ENCODE measurements around the gene IL17RA. TPM values are rescaled to one million over a fixed set of nuclear protein-coding genes. Genes with fewer than 3 reads are reported as not detected.

The IL17RA gene
- total and polyA plus RNA-seq, 2 experiments from 2014 or later = 8.4 to 14.6 TPM

GRCh38 chr22:17109113-17109865 lies 24.5 kb downstream of the IL17RA start:
- Histone ChIP-seq H4K20me1 (ENCODE audit: insufficient read depth, poor library complexity, severe bottlenecking) (no peaks in the 10 kb centered on the region), H2AFZ (no peak overlapping the region), H3K9me3 (ENCODE audit: low read depth) (no peaks in the 10 kb centered on the region), H3K4me2 (no peak overlapping the region), H3K79me2 (no peaks in the 10 kb centered on the region), H3K9me2 (replicated peaks; ENCODE audit: insufficient read depth) (no peaks in the 10 kb centered on the region), H3K27ac (no peak overlapping the region), H3K4me1 (ENCODE audit: insufficient read depth) (no peaks in the 10 kb centered on the region), H3K27me3 (no peaks in the 10 kb centered on the region), H3K36me3 (replicated peaks; ENCODE audit: insufficient read depth, low read depth) (no peaks in the 10 kb centered on the region), H3K4me3 (no peak overlapping the region)
- no peak for DNase-seq (ENCODE audit: low spot score)
- TF ChIP-seq EZH2phosphoT487 (IDR thresholded peaks at IDR 0.05; ENCODE audit: low read depth, severe bottlenecking, unreplicated experiment) = no peak
- TF ChIP-seq EZH2 (IDR thresholded peaks at IDR 0.05; ENCODE audit: borderline replicate concordance) = no peak
- no peak for TF ChIP-seq CTCF (IDR thresholded peaks at IDR 0.05; ENCODE audit: poor library complexity)
- WGBS (ENCODE audit: low lambda C conversion rate, missing lambda C conversion rate) = 95% methylated on average over 30 of the region's 42 CpGs

GRCh38 chr22:17109976-17110375 lies 25.2 kb downstream of the IL17RA start:
- Histone ChIP-seq H3K27me3 (no peaks in the 10 kb centered on the region), H3K9me2 (replicated peaks; ENCODE audit: insufficient read depth) (no peaks in the 10 kb centered on the region), H3K9me3 (ENCODE audit: low read depth) (no peaks in the 10 kb centered on the region), H3K4me2 (no peak overlapping the region), H3K79me2 (no peaks in the 10 kb centered on the region), H3K36me3 (replicated peaks; ENCODE audit: insufficient read depth, low read depth) (no peaks in the 10 kb centered on the region), H3K27ac (no peak overlapping the region), H3K4me1 (ENCODE audit: insufficient read depth) (no peaks in the 10 kb centered on the region), H2AFZ (no peak overlapping the region), H4K20me1 (ENCODE audit: insufficient read depth, poor library complexity, severe bottlenecking) (no peaks in the 10 kb centered on the region), H3K4me3 (no peak overlapping the region)
- DNase-seq (ENCODE audit: low spot score) = no peak
- 94% methylated on average over 16 of the region's 16 CpGs for WGBS (ENCODE audit: low lambda C conversion rate, missing lambda C conversion rate)
- TF ChIP-seq CTCF (IDR thresholded peaks at IDR 0.05; ENCODE audit: poor library complexity) (no peak), EZH2phosphoT487 (IDR thresholded peaks at IDR 0.05; ENCODE audit: low read depth, severe bottlenecking, unreplicated experiment) (no peak), EZH2 (IDR thresholded peaks at IDR 0.05; ENCODE audit: borderline replicate concordance) (no peak)

GRCh38 chr22:17110791-17111550 lies 26.2 kb downstream of the IL17RA start:
- DNase-seq (ENCODE audit: low spot score) = no peak
- no peaks in the 10 kb centered on the region for H3K9me3 ChIP-seq (ENCODE audit: low read depth)
- 81% methylated on average over 12 of the region's 13 CpGs for WGBS (ENCODE audit: low lambda C conversion rate, missing lambda C conversion rate)
- H3K79me2 ChIP-seq = no peaks in the 10 kb centered on the region
- TF ChIP-seq CTCF (IDR thresholded peaks at IDR 0.05; ENCODE audit: poor library complexity) (no peak), EZH2phosphoT487 (IDR thresholded peaks at IDR 0.05; ENCODE audit: low read depth, severe bottlenecking, unreplicated experiment) (no peak), EZH2 (IDR thresholded peaks at IDR 0.05; ENCODE audit: borderline replicate concordance) (no peak)
- H3K27ac ChIP-seq = no peak overlapping the region
- no peak overlapping the region for H2AFZ ChIP-seq
- H4K20me1 ChIP-seq (ENCODE audit: insufficient read depth, poor library complexity, severe bottlenecking) = no peaks in the 10 kb centered on the region
- H3K27me3 ChIP-seq = no peaks in the 10 kb centered on the region
- no peaks in the 10 kb centered on the region for H3K36me3 ChIP-seq (replicated peaks; ENCODE audit: insufficient read depth, low read depth)
- no peaks in the 10 kb centered on the region for H3K4me1 ChIP-seq (ENCODE audit: insufficient read depth)
- H3K4me3 ChIP-seq = no peak overlapping the region
- no peak overlapping the region for H3K4me2 ChIP-seq
- H3K9me2 ChIP-seq (replicated peaks; ENCODE audit: insufficient read depth) = no peaks in the 10 kb centered on the region

Measured in hepatocyte (in vitro differentiated cells).